ENCODE data around the gene MYO7A.

Gene MYO7A

DNA sequence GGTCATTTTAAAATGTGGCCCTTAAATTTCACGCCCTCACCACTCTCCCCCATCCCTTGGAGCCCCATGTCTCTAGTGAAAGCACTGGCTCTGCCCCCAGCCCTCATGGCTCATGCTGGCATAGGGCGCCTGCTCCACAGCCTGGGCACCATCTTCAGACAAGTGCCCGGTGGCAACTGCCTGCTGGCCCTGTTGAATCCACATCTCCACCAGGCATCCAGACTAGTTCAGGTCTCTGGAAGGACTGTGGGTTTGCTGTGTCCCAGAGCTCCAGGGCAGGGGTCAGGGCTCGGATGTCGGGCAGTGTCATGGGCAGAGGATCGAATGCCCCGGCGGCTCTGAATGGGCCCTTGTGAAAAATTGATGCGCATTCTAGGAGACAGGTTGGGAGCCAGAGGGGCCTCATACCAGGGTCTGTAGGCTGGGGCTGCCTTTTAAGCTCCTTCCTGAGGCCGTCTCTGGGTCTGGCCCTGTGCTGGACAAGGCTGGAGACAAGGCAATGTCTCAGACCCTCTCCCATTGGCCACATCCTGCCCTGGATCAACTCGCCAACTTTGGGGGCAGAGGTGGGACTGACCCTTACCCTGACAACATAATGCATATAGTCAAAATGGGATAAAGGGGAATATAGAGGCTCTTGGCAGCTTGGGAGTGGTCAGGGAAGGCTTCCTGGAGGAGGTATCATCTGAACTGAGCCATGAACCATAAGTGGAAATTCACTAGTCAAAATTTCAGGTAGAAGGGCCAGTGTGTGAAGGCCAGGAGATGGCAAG, 1.2 kb downstream of the MYO7A start:
- DNase-seq = no peak

DNA sequence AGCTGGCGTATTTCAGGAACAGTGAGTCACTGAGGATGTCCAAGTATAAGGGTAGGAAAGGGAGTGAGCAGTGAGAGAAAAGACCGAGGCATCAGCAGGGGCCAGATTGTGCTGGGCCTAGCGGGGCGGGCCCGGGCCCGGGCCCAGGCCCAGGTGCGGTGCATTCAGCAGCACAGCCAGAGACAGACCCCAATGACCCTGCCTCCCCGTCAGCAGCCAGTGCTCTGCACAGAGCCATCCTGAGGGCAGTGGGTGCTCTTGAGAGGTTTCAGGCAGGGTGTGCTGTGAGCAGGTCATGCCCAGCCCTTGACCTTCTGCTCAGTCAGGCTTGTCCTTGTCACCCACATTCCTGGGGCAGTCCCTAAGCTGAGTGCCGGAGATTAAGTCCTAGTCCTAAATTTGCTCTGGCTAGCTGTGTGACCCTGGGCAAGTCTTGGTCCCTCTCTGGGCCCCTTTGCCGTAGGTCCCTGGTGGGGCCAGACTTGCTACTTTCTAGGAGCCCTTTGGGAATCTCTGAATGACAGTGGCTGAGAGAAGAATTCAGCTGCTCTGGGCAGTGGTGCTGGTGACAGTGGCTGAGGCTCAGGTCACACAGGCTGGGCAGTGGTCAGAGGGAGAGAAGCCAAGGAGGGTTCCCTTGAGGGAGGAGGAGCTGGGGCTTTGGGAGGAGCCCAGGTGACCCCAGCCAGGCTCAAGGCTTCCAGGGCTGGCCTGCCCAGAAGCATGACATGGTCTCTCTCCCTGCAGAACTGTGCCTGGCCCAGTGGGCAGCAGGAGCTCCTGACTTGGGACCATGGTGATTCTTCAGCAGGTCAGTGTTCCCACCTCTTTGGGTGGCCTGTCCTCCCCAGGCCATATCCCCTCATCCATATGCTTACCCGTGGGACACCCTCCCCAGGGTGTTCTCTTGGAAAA, 2.1 kb downstream of the MYO7A start:
- no peak for DNase-seq

DNA sequence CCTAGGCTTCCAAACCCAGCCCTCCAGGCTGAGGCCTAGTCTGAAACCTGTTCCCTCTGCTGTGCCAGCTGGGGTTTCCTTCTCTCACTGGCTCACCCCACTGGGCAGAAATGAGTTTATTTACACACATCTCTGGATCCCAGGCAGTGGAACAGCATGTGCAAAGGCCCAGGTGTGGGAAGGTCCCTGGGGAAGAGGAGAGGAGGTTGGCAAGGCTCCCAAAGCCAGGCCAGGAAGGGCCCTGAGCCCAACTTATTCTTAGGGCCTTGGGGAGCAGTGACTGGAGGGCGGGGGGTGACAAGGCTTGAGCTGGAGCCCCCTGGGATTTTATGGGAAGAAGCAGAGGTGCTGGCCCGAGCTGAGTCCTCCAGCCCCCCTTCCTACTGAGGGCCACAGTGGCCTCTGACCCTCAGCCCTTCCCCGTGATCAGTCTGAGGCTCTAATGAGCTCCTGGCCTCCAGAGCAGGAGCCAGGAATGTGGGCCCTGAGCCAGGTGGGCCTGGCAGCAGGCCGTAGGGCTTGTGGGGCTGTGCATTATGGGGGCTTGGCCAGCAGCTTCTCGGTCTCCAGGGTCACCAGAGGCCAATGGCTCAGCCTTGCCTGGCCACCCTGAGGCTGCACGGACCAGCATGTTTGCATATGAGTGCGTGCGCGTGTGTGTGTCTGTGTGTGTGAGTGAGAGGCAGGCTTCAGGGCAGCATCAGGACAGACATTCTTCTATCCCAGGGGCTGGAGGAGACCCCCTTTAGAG, 2.9 kb downstream of the MYO7A start:
- DNase-seq = no peak

DNA sequence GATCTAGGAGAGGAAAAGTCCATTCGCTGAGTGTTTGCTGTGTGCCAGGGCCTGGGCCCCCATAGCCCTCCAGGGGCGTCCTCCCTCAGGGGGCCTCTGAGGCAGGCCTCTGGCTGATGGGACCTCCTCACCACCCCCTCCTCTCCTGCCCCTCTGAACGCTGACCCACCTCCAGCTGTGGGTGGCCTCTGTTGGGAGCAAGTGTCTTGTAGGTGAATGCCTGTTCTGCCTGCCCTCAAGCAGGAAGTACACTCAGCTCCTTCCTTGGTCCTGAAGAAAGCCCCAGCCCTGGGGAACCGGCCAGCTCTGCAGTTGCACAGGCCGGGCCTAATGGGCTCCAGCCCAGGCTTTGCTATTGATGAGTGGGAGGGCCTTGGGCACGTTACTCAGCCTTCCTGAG, 3.5 kb downstream of the MYO7A start:
- DNase-seq = no peak

DNA sequence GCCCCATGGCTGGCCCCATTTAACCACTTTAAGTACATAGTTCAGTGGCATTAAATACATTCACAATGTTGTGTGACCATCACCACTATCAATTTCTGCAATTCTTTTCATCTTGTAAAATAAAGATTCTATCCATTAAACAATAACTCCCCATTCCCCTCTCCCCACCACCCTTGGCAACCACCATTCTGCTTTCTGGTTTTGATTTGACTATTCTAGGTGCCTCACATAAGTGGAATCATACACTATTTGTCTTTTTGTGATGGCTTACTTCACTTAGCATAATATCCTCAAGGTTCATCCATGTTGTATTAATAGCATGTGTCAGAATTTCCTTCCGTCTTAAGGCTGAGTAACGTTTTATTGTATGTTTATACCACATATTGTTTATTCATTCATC, 7.0 kb downstream of the MYO7A start:
- DNase-seq = no peak

DNA sequence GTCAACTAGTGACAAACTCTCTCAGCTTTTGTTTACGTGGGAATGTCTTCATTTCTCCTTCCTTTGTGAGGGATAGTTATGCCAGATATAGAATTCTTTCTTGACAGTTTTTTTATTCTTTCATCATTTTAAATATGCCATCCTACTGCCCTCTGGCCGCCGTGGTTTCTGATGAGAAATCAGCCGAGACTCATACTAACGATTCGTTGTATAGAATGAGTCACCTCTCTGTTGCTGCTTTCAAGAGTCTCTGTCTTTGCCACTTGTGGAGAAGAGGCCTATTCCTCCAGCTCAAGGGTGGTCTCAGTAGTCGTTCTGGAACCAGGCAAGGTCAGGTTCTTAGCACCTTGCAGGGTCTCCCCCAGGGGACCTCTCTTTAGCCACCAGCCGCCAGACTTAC, 8.0 kb downstream of the MYO7A start:
- DNase-seq = no peak

DNA sequence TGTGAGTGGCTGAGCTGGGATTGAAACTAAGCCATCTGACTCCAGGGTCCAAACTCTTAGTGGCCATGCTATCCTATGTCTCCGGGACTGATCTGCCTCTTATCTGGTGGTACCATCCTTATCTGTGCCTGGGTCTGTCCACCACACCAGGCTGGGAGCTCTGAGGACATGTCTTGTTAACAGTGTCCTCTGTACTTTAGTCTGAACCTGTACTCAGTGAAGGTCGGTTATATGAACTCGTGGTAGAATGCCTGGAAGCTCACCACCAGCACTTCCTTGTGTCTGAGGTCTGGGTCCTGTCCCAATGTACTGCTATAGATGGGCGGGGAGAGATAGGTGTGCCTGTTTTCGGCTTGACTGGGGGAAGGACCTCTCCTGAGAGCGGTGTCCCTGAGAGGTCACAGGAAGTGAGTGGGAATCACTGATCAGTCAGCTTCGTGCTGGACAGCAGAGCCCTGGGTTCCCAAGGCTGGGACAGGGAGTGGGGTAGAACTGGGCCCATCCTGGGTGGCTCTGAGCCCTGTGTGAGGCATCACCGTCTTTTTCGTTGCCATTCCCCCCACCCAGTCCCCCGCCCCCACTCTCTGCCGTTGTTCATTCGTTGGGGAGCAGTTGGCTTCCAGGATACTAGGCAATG, 8.9 kb downstream of the MYO7A start:
- no peak for DNase-seq

DNA sequence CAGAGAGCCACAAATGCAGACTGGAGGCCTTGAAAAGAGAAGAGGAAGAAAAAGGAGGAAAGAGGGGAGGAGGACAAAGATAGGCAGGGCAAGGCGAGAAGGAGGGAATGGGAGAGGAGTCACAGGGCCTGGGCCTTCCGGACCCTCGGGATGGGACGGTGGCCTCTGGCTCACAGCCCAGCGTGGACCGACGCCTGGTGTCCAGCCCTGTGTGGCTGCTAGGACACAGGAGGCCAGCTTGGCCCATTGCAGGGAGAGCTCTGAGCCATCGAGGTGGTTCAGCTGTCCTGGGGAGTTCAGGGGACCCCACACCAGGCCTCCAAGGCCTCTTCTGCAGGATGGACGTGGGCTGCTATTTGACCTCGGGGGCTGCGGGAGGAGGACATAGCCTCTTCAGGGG, 9.4 kb downstream of the MYO7A start:
- no peak for DNase-seq

DNA sequence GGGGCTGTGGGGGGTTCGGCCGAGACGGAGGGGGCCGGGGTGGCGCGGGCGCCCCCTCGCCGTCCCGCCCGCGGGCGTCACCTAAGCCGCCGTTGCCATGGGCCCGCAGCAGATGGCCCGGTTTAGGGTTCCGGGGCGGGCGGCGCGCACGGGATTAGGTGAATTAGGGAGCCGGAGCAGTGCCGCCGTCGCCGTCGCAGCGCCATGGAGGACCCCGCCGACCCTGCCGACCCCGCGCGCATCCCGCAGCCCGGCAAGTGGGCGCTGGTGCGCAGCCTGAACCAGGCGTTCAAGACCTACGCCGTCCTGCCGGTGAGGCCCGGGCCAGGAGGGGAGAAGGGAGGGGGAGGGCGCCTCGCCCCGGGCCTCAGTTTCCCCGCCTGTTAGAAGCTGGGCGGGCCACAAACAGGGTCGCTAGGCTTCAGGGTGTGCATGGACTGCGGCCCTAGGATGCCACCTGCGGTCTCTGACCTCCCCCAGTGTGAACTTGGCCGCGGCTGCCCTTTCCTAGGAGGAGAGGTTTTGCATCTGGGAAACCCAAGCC, 10.1 kb downstream of the MYO7A start:
- no peak for DNase-seq

DNA sequence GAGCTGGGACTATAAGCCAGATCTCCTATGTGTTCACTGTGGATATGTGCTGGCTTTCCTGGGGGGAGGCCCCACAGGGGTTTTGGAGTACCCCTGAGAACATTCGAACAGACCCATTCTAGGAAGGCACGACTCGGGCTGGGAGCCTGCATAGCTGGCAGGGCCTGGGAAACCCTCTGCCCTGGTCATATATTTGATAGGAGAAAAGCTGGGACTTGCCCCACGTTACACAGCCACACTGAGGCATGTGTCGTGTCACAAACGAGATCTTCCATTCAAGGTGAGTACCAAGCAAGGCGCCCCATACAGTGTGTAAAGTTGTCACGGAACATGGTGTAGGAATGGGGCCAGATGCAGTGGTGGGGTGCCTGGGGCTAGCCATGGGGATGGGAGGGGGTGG, 11.2 kb downstream of the MYO7A start:
- no peak for DNase-seq

DNA sequence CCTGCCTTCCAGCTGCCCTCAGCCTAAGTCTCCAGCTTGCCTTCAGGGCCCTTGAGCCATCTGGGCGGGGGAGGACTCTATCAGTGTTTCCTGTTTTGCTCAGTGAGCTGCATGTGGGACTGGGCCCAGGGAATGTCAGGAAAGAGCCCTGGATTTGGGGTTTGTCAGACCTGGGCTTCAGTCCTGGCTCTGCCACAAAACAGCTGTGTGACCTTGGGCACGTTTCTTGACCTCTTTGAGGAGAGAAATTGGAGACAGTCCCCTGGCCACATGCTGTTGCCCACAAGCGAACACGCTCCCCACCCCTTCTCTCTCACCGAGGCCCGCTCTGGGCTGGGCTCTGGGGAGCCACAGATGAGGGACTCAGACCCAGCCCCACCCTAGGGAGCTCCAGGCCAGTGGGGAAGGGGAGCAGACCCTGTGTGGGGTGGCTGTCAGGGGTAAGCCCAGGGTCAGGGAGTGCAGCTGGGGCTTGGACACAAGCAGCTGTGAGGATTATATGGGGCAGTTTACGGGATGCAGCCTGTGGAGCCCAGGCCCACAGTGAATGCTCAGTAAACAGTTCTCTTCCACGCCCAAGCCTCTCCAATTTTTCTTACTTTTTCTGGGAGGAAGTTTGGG, 12.3 kb downstream of the MYO7A start:
- no peak for DNase-seq

DNA sequence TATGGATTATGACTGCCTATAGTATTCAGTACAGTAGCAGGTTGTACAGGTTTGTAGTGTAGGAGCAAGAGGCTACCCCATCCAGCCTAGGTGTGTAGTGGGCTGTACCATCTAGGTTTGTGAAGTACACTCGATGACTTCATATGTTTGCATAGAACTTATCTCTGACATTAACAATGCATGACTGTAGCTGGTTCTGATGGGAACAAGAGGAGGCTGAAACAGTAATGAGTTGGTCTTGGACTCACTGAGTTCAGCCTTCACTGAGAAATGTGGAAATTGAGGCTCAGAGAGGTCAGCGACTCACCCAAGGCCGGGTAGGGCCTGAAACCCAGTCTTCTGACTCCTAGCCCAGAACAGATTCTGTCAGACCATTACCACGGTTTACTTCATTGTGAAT, 13.0 kb downstream of the MYO7A start:
- DNase-seq = no peak

DNA sequence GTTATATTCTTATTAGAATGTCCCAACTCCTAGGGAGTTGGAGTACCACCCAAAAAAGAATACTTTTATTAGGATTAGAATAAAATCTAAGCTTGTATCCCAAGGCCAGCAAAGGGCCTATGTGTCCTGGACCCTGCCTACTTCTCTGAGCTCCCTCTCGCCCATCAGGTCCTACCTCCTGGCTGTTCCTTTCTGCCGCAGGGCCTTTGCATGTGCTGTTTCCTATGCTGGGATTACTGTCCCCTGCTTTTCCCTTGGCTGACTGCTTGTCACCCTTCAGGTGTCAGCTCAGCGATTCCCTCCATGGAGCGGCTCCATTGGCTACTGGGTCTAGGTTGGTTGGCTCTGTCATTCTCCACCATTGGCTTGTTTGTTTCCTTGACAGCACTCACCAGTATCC, 13.4 kb downstream of the MYO7A start:
- DNase-seq = no peak

DNA sequence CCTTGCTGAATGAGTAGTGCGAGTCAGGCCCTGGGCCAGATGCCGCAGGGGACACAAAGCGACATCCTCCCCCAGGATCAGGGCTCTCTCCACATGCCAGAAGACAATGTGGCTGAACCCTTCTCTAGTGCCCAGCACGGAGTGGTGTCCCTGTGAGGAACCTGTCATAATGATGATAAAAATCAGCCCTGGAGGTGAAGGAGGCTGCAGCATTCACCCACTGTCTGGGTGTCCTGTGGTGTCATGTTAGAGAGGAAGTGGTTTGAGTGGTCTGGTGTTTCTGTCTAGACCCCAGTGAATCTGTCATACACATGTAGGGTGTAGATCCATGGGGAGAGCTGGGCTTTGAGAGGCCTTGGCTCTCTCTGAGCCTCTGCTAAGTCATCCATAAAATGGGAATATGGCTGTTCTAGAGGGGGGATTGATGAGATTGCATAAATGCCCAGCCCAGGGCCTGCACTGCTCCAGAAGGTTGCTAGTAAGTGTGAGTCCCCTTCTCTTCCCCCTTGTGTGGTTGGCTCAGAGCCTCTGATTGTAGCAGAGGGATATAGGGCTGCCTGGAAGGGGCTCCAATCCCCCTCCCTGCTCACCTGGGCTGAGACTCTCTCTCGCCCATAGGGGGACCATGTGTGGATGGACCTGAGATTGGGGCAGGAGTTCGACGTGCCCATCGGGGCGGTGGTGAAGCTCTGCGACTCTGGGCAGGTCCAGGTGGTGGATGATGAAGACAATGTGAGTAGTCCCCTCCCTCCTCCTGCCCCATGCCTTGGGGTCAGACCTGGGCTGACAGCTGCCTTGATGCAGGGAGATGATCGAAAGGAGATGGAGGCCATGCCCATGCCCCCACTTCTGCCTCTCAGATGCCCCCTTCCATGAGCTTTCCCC, 14.3 kb downstream of the MYO7A start:
- no peak for DNase-seq

DNA sequence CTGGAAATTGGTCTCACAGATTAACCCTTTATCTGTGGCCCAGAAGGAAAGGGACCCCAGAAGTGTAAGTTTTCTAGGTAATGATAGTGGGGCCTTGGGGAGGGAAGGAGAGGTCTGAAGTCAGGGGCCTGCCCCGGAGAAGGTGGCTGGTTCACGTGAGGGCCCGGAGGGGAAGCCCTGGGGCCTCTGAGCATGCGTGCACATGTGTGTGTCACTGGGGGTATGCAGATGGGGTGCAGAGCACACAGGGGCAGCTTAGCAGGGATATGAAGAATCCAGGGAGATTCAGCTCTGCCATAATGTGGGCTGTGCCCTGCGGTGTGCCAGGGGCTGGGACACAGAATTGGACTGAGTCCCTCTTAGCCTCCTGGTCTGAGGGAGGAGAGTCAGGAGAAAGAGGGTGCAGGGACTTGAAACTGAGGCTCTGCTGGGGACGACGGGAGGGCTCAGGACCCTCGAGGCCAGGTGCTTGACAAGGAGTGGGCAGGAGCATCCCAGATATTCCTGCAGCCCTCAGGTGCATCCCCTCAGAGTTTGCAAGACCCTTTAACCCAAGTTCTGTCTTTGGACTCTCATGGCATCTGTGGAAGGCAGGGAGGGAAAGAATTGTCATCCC, 15.5 kb downstream of the MYO7A start:
- no peak for DNase-seq

DNA sequence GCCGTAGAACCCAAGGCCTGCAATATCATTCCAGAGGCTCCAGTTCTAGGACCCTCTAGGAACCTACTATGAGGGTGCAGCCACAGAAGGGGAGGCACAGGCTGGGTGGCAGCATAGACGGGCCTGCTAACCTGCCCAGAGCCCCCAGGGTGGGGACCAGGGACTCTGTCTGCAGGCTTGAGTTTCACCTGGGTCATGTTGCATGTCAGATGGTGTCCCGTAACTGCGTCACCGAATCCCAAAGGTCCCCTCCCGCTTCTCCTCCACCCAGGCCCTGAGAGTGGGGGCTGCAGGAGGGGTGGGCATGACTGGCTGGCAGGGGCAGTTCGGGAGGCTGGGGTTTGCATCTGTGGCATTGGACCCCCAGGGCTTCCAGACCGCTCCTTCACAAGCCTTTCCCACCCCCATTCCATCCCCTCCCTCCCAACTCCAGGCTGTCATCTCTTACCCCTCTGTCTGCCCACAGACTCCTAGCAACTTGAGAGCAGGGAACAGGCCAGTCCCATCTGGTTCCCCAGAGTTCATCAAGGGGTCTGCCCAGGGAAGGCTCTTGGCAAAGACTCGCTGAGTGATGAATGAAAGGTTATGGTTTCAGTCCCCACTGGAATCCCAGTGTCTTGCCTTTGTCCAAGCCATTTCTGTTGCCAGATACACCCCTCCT, 16.3 kb downstream of the MYO7A start:
- DNase-seq = no peak

DNA sequence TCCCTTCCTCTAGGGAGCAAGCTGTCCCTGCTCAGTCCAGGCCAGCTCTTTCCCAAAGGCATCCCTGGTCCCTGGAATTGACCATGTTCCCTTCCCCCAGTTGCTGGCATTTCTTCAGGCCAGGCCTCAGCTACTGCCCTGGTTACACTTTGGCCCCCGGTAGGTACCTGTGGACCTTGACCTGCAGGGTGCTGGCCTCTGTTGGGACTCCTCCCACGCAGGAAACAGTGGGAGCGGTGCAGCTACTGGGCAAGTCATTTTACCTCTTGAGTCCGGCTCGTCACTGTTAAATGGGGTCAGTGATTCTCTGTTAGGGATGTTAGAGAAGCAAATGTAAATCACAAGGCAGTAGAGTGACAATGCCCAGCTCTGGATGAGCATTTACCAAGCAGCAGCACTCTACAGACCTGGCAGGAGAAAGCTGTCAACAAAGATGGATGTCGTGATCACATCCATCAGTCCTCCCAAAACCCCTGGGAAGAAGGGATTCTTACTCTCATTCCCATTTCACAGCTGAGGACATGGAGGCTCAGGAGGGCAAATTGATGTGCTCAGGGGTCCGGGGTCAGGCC, 16.9 kb downstream of the MYO7A start:
- DNase-seq = no peak

DNA sequence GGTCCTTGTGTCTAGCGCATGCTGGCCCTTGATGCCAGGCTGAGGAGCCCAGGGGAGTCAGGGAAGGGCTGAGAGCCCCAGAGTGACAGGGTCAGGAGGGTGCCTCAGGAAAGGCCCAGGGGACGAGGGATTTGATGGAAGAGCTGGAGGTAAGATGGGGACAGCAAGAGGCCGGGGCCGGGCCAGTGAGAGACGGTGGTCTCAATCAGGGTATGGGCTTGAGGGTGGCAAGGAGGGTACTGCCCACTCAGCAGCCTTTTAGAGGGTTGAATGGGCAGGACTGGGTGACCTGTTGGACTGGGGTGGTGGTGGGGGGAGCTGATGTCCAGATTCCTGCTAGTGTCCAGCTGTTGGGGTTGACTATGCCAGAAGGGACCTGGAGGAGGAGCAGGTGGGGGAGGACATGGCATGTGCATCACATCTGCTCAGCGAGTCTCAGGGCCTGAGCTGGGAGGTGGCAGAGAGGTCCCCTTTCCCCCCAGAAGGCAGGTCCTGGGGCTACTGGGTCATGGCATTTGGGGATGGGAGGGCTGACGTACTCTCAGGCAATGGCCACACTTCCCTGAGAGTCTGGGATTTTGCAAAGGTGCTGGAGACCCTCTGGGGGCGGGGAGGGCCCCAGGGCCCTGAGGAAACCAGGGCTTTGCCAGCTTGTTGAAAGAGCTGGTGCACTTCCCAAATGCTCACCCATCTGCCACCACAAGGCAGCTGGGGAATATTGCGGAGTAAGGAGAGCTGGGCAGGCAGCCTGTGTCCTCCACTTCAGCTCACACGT, 18.4 kb downstream of the MYO7A start:
- DNase-seq = no peak

DNA sequence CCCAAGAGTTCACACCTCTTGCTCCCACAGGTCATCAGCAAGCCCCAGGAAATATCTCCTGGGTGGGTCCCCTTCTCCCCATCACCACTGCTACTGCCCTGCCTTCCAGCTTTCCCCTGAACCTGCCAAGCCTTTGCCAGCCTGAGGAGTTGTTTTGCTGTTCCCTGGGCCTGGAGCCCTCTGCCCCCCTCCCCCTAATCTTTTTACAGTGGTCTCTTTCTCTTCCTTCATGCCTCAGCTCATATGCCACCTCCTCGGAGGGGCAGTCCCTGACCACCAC, 18.9 kb downstream of the MYO7A start:
- no peak for DNase-seq
